GM10248 (cell line): ENCODE results near the gene TTLL5.

ENCODE experiments used
- CTCF ChIA-PET: fragments of 300-600 bp; sonication (Branson Sonifier 250); formaldehyde crosslinking; extraction: SDS; loops from one replicate; lab custom pipeline; 2021; ENCODE audit warnings: antibody characterized with exemption; lab: Yijun Ruan, JAX
- POLR2A ChIA-PET: fragments of 350-650 bp; sonication (Branson Sonifier 250); formaldehyde crosslinking; extraction: SDS; loops from one replicate; lab custom pipeline; 2020; ENCODE audit warnings: antibody characterized with exemption; lab: Yijun Ruan, JAX
- DNase-seq: peaks from one replicate; pipeline ENCODE4 v3.0.0; 2012; ENCODE audit errors: extremely low spot score
- TF ChIP-seq, protein P1 (sequence below): IDR thresholded peaks from 2 replicates; pipeline ENCODE4 v1.5.1; 2012; ENCODE audit warnings: mild to moderate bottlenecking, low read depth; ENCODE audit errors: extremely low read depth, missing control alignments, control extremely low read depth

TTLL5 gene

GRCh38 chr14:75826599-75826998, 165.6 kb downstream of the TTLL5 start:
- POLR2A ChIA-PET, result no interaction called here
- CTCF ChIA-PET, result interaction anchor here (1.2 to 2.5 kb wide), 6 partner anchors 16 to 173 kb away, joined by 3 to 7 read pairs (median 4); no protein-coding TSS in a partner anchor
- no peak for DNase-seq
- TF ChIP-seq, protein P1, sequence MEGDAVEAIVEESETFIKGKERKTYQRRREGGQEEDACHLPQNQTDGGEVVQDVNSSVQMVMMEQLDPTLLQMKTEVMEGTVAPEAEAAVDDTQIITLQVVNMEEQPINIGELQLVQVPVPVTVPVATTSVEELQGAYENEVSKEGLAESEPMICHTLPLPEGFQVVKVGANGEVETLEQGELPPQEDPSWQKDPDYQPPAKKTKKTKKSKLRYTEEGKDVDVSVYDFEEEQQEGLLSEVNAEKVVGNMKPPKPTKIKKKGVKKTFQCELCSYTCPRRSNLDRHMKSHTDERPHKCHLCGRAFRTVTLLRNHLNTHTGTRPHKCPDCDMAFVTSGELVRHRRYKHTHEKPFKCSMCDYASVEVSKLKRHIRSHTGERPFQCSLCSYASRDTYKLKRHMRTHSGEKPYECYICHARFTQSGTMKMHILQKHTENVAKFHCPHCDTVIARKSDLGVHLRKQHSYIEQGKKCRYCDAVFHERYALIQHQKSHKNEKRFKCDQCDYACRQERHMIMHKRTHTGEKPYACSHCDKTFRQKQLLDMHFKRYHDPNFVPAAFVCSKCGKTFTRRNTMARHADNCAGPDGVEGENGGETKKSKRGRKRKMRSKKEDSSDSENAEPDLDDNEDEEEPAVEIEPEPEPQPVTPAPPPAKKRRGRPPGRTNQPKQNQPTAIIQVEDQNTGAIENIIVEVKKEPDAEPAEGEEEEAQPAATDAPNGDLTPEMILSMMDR, result no peak

- DNase-seq, result no peak
- ChIA-PET CTCF (interaction anchor here (0.8 to 2.5 kb wide), 7 partner anchors 17 to 173 kb away, joined by 3 to 9 read pairs (median 4); no protein-coding TSS in a partner anchor), POLR2A (interaction anchor here (0.7 kb wide), 1 partner anchor 692 kb away, joined by 13 read pairs; no protein-coding TSS in a partner anchor)
- TF ChIP-seq, protein P1, result no peak
Observed at GRCh38 chr14:75827331-75827730, 166.3 kb downstream of the TTLL5 start.

GRCh38 chr14:75829316-75829715, 168.3 kb downstream of the TTLL5 start:
- DNase-seq, result no peak
- CTCF ChIA-PET, result interaction anchor here (0.8 to 1.9 kb wide), 4 partner anchors 28 to 76 kb away, joined by 3 to 9 read pairs (median 3); no protein-coding TSS in a partner anchor
- POLR2A ChIA-PET, result no interaction called here
- TF ChIP-seq, protein P1, result no peak

- TF ChIP-seq, protein P1, result no peak
- CTCF ChIA-PET, result interaction anchor here (1.2 to 3.3 kb wide), 3 partner anchors 9 to 15 kb away, joined by 3 to 12 read pairs (median 10); no protein-coding TSS in a partner anchor
- DNase-seq, result no peak
- POLR2A ChIA-PET, result no interaction called here
Observed at GRCh38 chr14:75831455-75831854, 170.4 kb downstream of the TTLL5 start.

DNA sequence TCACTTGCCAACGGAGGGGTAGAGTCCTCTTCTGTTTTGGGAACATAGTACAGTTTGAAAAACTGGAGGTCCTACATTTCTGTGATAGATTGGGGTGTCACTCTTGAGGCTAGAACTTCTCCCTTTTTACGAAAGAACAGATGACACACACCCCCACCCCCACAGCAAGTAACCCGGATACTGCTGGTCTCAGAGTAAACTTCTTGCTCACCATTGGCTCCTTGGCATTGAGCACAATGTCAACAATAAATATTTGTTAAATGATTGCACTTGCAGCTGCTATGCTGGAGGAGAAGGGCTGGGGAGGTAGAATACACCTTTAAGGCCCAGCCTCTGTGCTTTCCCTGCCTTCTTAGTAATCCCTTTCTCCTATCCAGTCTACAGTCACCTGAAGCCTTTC, 170.9 kb downstream of the TTLL5 start:
- TF ChIP-seq, protein P1, result no peak
- DNase-seq, result no peak
- CTCF ChIA-PET, result interaction anchor here (3.1 to 3.3 kb wide), 2 partner anchors 10 to 12 kb away, joined by 10 to 12 read pairs; no protein-coding TSS in a partner anchor
- POLR2A ChIA-PET, result no interaction called here

- ChIA-PET POLR2A (no interaction called here), CTCF (interaction anchor here (3.1 to 3.3 kb wide), 2 partner anchors 10 to 11 kb away, joined by 10 to 12 read pairs; no protein-coding TSS in a partner anchor)
- TF ChIP-seq, protein P1, result no peak
- DNase-seq, result no peak
Observed at GRCh38 chr14:75832621-75833297, 171.7 kb downstream of the TTLL5 start.
